HTERT RPE-1 (cell line): Measurements from ENCODE around the gene FBXO17.

Experiments used
- in situ Hi-C: fragments of 300-500 bp; cut with MboI; formaldehyde crosslinking; loops from 4 replicates; pipeline ENCODE4 v1.14.3; 2020; ENCODE audit warnings: low sequenced_read_pairs

FBXO17 gene

DNA sequence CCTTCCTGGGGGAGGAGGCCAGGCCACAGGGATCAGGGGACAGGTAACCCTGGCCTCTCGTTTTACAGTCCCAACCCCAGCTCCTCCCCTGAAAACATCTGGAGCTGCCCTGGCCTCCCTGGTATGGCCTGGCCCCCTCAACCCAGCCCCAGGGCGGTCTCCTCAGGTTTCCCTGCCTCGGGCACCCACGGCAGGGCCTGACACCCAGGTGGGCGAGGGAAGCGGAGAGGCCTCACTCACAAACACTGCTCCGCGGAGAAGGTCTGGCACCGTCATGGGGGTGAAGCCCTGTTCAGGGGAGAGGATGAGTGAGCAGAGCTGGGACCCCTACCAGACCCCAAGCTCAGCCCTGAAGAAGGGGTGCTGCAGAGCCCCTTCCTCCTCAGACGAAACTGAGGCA, 57.0 kb downstream of the FBXO17 start:
- in situ Hi-C loops: no loop called here

DNA sequence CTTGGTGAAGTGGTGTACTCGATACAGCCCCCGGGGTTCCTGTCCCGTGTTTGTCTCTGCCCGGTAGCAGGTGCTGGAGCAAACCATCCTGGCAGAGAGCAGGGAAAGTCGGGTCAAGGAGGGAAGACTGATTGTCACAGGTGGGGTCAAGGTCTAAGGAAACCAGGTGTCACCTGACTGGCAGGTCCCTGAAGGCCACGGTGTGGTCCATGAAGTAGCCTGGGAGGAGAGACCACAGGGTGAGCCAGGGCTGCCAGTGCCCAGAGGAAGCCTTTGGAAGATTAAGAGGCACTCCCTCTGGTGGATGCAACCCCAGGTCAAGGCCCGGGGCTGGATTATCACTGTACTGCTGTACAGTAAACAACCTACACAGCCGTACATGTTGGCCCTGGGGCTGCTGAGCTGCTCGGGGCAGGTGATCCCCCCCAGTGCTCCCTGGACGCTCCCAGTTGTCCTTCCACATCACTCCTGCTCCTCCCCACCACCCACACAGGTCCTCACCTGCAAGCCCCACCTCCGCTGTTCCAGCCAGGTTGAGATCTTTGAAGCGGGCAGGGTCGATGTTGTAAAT, 57.5 kb downstream of the FBXO17 start:
- in situ Hi-C loops: no loop called here

DNA sequence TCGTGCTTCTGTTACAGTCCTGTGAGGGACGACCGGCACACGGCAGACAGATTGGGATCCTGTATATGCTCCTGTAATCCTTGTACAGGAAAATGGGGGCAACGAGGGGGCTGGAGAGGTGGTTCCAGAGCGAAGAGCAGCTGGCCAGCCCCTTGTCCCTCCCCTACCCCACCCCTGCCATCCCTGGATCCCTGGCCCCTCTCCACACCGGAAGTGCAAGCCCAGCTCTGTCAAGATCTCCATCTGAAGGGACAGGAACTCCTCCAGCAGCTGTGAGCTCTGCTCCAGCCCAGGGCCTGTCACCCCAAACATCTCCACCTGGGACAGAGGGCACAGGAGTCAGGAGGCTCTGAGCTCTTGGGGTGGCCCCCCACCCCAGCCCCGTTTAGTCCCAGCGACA, 58.0 kb downstream of the FBXO17 start:
- in situ Hi-C loops: no loop called here

DNA sequence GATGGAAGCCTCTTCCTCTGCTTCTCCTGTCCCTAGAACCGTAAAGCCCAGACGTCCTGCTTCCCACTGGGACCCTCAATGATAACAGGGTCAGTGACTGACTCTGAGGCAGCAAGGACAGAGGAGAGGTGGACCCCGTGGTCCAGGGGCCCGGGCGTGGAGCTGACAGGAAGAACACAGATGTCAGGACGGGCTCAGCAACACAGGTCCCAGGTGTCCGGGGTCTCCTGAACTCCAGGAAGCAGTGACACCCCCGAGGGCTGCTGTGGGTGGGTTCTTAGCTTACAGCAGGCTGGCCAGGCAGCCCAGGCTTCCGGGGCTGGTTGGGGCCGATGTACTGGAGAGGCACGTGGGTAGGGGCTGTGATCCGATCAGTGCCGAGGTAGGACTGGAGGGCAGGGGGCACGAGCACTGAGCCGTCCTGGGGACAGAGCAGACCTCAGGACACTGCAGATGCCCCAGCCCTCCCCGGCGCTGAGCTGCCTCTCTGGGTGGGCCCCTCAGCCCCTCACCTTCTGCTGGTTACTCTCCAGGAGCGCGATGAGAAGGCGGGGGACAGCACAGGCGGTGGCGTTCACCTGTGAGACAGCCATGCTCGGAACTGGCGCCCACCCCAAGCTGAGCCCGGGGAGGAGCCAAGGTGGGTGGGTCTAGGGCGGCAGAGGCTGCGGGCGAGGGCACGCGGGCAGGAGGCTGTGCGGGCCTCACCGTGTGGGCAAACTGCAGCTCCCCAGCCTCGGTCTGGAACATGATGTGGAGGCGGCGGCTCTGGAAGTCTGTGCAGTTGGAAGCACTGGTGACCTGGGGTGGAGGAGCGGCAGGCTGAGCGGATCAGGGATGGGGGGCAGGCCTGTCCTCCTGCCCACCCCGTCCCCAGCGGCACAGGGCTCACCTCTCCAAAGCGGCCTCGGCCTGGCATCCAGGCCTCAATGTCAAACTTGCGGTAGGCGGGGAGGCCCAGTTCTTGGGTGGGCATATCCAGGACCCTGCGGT, 59.9 kb downstream of the FBXO17 start:
- in situ Hi-C loops: no loop called here

DNA sequence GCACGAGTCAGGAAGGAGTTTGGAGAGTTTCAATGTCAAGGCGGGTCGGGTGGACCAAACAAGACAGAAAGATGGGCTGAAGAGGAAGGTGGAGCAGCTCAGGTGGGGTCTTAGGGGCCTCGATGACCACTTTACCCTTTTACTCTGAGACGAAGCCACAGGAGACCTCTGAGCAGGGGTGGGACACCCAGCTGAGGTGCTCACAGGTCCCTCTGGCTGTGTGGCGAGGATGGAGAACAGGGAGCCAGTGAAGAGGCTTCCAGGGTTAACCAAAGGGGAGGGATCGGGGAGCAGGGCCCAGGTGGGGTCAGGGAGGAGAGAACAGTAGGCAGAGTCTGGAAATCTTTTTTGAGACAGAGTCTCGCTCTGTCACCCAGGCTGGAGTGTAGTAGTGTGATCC, 61.6 kb downstream of the FBXO17 start:
- in situ Hi-C loops: no loop called here

DNA sequence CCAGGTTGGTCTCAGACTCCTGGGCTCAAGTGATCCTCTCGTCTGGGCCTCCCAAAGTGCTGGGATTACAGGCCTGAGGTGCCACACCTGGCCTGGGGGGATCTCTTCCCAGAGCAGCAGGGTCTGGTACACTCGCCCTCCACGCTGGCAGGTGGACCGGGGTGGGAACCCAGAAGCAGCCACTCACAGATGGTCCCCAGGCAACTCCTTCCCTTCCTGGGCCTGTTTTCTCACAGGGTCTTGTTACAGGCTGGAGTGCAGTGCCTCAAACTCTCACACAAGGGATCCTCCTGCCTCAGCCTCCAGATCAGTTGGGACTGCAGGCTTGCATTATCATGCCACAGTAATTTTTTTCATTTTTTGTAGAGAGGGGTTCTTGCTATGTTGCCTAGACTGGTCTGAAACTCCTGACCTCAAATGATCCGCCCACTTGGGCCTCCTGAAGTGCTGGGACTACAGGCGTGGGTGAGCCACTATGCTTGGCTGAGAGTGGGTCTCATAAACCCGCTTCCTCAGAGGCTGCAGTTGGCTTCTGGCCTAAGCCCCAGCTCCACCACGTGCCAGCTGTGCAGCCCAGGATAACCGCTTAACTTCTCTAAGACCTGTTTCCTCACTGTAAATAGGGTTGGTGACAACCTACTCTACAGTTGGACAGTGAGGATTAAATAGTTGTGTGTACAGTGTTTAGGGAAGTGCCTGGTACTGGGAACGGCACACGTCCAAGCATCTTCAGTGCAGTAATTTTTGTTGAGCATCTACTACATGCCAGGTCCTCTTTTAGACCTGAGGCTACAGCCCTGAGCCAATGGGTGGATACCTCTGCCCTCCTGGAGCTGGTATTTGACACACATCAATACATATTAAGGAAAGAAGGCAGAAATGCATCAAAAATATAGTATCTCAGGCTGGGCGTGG, 62.7 kb downstream of the FBXO17 start:
- in situ Hi-C loops: no loop called here

DNA sequence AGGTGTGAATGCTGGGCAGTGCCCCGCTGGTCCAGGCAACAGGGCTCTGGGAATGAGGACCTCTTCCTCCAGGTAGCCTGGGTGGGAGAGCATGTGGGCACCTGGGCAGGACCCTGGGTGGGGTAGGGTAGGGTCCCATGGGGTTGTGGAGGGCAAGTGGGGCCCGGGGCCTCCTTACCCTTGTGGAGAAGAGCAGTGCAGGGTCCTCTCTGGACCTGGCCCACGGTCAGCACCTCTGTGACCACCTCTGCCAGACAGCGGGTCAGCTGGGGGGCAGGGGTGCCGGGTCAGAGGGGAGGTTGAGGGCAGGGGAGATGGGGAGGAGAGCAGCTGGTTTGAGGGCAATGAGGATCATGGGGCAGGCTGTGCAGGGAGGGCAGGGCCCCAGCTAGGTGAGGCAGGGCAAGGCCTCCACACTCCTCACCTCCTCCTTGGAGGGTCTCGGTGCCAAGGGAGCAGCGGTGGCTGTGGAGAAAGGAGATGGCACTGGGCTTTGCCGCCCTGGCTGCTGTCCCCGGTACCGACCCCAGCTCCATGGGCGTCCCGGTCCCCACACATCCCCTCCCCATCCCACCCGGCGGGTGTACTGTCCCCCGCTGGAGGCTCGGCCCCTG, 64.0 kb downstream of the FBXO17 start:
- in situ Hi-C loops: no loop called here

DNA sequence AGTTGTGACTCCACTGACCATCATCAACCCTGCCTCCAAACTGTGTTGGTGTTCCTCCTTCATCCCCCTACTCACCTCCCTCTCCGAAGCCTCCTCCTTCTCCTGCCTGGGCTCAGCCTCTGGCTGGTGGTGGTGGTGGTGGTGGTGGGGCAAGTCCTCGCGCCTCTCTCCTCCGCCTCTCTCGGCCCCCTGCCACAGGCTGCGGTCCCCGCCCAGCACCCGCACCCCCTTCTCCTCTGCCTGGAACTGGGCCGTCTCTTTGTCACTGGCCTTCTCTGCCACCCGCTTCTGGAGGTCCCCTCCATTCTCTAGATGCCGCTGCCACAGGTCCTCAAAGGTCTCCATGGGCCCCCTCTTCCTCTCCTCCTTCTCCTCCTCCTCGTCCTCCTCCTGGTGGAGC, 65.1 kb downstream of the FBXO17 start:
- in situ Hi-C loops: no loop called here

DNA sequence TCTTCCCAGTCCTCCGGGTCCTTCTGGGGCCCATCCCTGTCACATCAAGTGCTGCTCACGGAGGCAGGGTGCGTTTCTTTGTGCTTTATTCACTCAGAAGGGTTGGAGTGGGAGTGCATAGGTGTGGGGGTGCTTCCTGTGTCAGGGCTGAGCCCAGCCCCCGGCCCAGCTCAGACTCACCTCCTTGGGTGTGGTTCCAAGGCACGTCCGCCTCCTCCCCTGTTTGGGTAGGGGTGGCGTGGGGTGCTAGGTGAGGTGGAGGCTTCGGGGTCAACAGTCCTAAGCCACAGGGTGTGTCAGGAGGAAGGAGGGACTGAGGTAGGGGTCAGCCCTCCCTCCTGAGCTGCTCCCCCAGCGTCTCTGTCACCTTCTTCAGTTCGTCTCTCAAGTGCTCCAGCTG, 66.6 kb downstream of the FBXO17 start:
- in situ Hi-C loops: no loop called here

DNA sequence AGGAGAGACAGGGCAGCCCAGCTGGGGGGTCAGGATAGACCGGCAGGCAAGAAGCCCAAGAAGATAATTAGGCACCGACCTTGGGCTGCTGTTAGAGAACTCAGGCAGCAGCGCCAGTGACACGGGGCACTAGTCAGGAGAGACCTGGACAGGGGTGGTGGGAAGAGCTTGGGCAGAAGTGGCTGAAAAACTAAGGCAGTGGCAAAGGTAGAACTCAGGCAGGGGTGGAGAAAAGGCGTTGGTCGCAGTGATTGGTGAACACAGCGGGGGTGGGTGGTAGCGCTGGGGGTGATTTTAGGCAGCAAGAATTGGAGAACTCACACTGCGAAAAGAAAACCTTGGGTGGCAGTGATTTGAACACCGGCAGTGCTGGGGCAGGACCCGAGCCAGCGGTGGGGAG, 67.9 kb downstream of the FBXO17 start:
- in situ Hi-C loops: no loop called here

DNA sequence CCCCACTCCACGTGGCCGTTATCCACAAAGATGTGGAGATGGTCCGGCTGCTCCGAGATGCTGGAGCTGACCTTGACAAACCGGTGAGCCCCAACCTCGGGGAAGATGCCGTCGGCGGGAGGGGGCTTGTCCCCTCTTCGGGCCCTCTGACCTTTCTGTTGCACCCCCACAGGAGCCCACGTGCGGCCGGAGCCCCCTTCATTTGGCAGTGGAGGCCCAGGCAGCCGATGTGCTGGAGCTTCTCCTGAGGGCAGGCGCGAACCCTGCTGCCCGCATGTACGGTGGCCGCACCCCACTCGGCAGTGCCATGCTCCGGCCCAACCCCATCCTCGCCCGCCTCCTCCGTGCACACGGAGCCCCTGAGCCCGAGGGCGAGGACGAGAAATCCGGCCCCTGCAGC, 68.3 kb downstream of the FBXO17 start:
- in situ Hi-C loops: no loop called here

DNA sequence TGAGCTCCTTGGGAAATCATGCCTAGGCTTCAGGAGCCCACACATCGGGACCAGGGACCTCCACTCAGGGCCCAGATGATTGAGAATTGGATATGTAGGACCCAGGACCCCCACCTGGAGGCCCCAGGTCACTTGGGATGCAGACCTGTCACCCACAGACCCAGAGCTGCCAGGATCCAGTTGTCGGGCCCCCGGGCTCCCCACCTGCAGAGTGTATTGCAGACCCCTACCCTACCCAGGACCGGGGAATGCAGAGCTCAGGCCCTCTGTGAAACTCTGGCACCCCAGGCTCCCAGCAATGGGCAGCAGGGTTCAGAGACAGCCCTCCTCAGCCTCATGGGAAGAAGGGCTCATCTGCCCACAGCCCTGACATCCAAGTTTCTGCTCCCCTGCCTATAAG, 69.9 kb downstream of the FBXO17 start:
- in situ Hi-C loops: no loop called here

DNA sequence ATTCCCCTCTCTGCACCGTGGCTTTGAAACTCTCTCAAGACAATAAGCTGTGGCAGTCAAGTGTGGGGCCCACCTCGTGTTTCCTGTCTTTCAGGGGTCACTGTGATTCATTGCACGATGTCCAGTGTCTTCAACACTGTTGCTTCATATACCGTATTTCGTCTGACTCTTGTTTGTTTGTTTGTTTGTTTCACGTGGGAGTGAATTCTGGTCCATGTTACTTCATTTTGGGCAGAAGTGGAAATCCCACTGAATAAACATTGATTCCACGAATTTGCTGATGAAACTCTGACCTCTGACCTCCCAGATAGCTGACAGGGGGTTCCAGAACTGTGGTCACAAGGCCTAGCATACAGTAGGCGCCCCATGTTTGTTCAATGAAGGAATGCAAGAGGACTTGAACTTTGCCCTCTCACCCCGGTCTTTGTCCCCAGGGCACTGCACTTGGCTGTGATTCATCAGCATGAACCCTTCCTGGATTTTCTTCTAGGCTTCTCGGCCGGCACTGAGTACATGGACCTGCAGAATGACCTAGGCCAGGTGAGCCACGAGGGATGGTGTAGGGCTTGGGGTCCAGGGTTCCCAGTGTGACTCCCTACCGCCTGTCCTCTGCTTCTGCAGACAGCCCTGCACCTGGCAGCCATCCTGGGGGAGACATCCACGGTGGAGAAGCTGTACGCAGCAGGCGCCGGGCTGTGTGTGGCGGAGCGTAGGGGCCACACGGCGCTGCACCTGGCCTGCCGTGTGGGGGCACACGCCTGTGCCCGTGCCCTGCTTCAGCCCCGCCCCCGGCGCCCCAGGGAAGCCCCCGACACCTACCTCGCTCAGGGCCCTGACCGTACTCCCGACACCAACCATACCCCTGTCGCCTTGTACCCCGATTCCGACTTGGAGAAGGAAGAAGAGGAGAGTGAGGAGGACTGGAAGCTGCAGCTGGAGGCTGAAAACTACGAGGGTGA, 70.7 kb downstream of the FBXO17 start:
- in situ Hi-C loops: no loop called here

DNA sequence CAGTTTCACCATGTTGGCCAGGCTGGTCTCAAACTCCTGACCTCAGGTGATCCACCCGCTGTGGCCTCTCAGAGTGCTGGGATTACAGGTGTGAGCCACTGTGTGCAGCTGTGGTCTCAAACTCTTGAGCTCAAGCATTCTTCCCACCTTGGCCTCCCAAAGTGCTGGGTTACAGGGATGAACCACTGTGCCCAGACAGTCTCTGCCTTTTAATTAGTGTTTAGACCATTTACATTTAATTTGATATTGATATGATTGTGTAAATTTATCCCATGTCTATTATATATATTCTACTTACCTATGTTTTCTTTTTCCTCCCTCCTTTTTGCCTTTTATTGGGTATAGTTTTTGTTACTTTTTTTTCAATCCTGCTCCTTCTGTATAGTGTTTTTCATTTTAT, 73.9 kb downstream of the FBXO17 start:
- in situ Hi-C loops: no loop called here

DNA sequence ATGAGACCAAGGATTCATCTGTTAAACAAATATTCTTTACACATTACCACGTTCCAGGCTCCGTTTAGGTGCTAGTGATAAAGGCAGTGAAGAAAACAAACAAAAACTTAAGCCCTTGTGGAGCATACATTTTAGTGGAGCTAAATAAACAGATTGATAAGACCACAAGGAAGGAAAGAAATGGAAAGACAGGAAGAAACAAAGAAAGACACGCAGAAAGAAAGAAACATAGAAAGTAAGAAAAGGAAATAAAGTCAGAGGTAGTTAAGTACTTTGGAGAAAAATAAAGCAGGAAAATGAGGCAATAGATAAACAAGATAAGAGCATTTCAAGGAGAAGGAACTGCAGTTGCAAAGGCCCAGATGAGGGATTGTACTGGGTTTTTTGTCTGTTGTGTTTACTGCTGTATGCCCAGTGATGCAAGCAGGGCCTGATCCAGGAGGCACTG, 74.8 kb downstream of the FBXO17 start:
- in situ Hi-C loops: no loop called here

DNA sequence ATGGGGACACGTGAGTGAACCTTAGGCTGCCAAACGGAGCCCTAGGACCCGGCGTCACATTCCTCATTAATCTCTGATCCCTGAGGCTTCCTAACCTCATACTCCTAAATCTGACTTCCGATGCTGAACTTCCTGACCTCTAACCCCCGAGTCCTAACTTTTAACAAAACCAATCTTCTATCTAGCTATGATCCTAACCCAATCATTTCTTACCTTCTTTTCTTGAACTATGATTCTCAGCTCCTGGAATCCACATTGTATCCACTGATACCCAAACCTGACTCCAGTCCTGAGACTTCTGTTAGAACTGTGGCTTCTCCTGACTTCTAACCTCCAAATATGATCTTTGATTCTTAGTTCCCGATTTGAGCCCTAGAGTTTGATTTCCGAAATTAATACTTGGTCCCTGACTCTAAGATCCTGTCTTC, 75.3 kb downstream of the FBXO17 start:
- in situ Hi-C loops: no loop called here

DNA sequence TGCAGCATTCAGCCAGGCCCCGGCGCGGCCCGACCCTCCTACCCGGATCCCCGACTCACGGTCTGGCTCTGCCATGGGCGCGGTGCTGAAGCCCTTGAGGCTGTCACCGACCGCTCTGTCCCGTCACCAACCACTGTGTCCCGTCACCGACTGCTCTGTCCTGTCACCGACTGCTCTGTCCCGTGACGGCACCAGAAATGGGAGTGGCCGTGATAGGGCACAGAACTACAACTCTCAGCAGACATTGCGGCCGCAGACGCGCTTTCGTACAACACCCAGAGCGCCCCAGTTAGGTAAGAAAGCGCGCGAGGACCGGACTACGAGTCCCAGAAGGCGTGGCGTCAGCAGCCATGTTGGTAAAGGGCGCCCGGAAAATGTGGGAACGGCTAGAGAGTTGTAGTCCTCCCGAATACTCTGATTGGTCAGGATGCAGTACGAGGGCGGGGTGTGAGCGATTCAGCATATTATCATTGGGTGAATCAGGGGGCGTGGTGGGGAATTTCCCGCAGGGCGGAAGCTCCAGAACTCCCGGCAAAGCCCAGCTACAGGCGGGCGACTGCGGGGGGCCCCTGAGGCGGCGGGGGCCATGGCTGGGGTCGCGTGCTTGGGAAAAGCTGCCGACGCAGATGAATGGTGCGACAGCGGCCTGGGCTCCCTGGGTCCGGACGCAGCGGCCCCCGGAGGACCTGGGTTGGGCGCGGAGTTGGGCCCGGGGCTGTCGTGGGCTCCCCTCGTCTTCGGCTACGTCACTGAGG, 75.9 kb downstream of the FBXO17 start, which contains the start of the genes NFKBIB and SIRT2:
NFKBIB (plus strand) TSS at position 523 of the 755 bp plus-strand sequence; CDS start at position 587, 64 bp downstream.
SIRT2 (minus strand) TSS at position 172 of the 755 bp plus-strand sequence; CDS start at position 75, 97 bp downstream.
- in situ Hi-C loops: no loop called here

DNA sequence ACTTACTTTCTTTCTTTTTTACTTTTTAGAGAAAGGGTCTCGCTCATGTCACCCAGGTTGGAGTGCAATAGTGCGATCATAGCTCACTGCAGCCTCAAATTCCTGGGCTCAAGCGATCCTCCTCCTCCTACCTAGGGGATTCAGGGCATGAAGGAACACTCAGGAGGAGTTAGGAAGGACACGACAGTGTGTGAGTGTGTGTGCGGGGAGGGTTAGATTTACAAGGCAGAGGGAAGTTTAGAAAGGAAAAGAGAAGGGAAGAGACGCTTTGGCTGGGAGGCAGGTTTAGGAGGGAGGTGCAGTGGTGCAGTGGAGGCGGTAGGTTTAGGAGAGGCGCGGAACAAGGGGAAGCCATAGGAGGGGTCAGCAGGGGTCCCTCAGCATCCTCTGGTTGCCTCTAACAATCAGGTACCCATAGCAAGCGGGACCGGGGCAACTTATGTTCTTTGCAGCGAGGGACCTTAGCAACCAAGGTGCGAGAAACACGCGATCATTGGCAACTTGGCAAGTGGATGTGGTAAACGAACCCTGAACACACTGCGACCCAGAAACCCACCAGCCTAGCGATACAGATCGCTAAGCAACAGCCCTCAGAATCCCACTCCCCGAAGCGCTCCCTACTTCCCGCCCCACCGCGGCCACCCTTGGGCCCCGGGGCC, 76.6 kb downstream of the FBXO17 start:
- in situ Hi-C loops: no loop called here
